SK-N-SH treated with all-trans-retinoic acid at 6 μM for 48 hours (cell line): Measurements from ENCODE around the gene SLC46A2.

Experiments
- ATAC-seq: fragments of 200-7000 bp; cut with Tn5 transposase; 3 replicates; pipeline ENCODE4 v1.9.1; 2020; ENCODE audit warnings: mild to moderate bottlenecking, moderate library complexity
- ARNTL ChIP-seq: fragments of 450-650 bp; formaldehyde crosslinking; IDR thresholded peaks from 2 replicates; pipeline ENCODE4 v1.5.0; 2020; ENCODE audit warnings: low read depth, mild to moderate bottlenecking, moderate library complexity, borderline replicate concordance
- CSDC2 ChIP-seq: fragments of 250-450 bp; sonication (Bioruptor Pico); IDR thresholded peaks from 2 replicates; pipeline ENCODE4 v1.5.0; 2020; ENCODE audit warnings: mild to moderate bottlenecking, moderate library complexity
- ESRRG ChIP-seq: fragments of 250-450 bp; sonication (Bioruptor Pico); IDR thresholded peaks from 2 replicates; pipeline ENCODE4 v1.6.1; 2021; ENCODE audit warnings: mild to moderate bottlenecking
- ISL1 ChIP-seq: fragments of 250-450 bp; sonication (Bioruptor Pico); IDR thresholded peaks from 2 replicates; pipeline ENCODE4 v2.1.2; 2022; ENCODE audit warnings: mild to moderate bottlenecking, moderate library complexity
- PPARA ChIP-seq: fragments of 250-450 bp; sonication (Bioruptor Pico); IDR thresholded peaks from 2 replicates; pipeline ENCODE4 v1.5.0; 2020; ENCODE audit warnings: mild to moderate bottlenecking, borderline replicate concordance
- RARB ChIP-seq: fragments of 250-450 bp; sonication (Bioruptor Pico); IDR thresholded peaks from 2 replicates; pipeline ENCODE4 v1.8.0; 2021; ENCODE audit warnings: mild to moderate bottlenecking, moderate library complexity
- SNAI2 ChIP-seq: fragments of 250-450 bp; sonication (Bioruptor Pico); IDR thresholded peaks from 2 replicates; pipeline ENCODE4 v1.5.0; 2020; ENCODE audit warnings: mild to moderate bottlenecking, moderate library complexity
- TCF4 ChIP-seq: fragments of 250-450 bp; sonication (Bioruptor Pico); IDR thresholded peaks from 2 replicates; pipeline ENCODE4 v1.8.0; 2021; ENCODE audit warnings: mild to moderate bottlenecking, moderate library complexity, borderline replicate concordance
- TOX ChIP-seq: fragments of 250-450 bp; sonication (Bioruptor Pico); IDR thresholded peaks from 2 replicates; pipeline ENCODE4 v1.8.0; 2021; ENCODE audit warnings: mild to moderate bottlenecking, moderate library complexity, borderline replicate concordance
- ZFP3 ChIP-seq: fragments of 250-450 bp; sonication (Bioruptor Pico); IDR thresholded peaks from 2 replicates; pipeline ENCODE4 v1.5.0; 2020; ENCODE audit warnings: mild to moderate bottlenecking, moderate library complexity
- ZNF565 ChIP-seq: fragments of 450-650 bp; formaldehyde crosslinking; conservative IDR thresholded peaks from 2 replicates; pipeline ENCODE4 v1.5.0; 2020; ENCODE audit warnings: low read depth, mild to moderate bottlenecking, moderate library complexity
- ZNF8 ChIP-seq: fragments of 450-650 bp; formaldehyde crosslinking; IDR thresholded peaks from 2 replicates; pipeline ENCODE4 v1.5.0; 2020; ENCODE audit warnings: mild to moderate bottlenecking, moderate library complexity
- TF ChIP-seq, protein P1 (sequence below): fragments of 250-450 bp; sonication (Bioruptor Pico); IDR thresholded peaks from 2 replicates; pipeline ENCODE4 v1.5.0; 2020; ENCODE audit warnings: mild to moderate bottlenecking, moderate library complexity
- TF ChIP-seq, protein P2 (sequence below): fragments of 250-450 bp; sonication (Bioruptor Pico); IDR thresholded peaks from 2 replicates; pipeline ENCODE4 v1.8.0; 2021; ENCODE audit warnings: low read depth, mild to moderate bottlenecking, moderate library complexity, borderline replicate concordance
- TF ChIP-seq, protein P3 (sequence below): fragments of 250-450 bp; sonication (Bioruptor Pico); IDR thresholded peaks from 2 replicates; pipeline ENCODE4 v1.8.0; 2020; ENCODE audit warnings: mild to moderate bottlenecking, moderate library complexity, borderline replicate concordance
- TF ChIP-seq, protein P4 (sequence below): fragments of 250-450 bp; sonication (Bioruptor Pico); IDR thresholded peaks from 2 replicates; pipeline ENCODE4 v1.5.1; 2021; ENCODE audit warnings: mild to moderate bottlenecking, moderate library complexity

The SLC46A2 gene

DNA sequence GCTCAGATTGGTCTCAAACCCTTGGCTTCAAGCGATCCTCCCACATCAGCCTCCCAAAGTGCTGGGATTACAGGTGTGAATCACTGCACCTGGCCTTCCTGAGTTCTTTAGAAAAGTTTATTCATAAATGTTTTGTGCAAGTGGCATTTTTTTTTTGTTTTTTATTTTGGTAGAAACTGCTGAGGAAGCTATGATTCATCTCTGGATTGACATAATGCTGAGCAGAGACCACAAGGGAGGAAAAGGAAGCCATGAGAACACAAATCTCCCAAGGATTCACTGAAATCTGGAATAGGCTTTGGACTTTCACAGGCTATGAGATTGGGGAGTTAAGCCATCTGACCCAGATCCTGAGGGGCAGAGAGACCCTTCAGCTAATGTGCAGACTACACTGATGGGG lies 3.4 kb upstream of the SLC46A2 start:
- no peak for TF ChIP-seq RARB (CRISPR knock-in tag)
- no peak for TF ChIP-seq ISL1 (CRISPR knock-in tag)
- TF ChIP-seq, protein P1, sequence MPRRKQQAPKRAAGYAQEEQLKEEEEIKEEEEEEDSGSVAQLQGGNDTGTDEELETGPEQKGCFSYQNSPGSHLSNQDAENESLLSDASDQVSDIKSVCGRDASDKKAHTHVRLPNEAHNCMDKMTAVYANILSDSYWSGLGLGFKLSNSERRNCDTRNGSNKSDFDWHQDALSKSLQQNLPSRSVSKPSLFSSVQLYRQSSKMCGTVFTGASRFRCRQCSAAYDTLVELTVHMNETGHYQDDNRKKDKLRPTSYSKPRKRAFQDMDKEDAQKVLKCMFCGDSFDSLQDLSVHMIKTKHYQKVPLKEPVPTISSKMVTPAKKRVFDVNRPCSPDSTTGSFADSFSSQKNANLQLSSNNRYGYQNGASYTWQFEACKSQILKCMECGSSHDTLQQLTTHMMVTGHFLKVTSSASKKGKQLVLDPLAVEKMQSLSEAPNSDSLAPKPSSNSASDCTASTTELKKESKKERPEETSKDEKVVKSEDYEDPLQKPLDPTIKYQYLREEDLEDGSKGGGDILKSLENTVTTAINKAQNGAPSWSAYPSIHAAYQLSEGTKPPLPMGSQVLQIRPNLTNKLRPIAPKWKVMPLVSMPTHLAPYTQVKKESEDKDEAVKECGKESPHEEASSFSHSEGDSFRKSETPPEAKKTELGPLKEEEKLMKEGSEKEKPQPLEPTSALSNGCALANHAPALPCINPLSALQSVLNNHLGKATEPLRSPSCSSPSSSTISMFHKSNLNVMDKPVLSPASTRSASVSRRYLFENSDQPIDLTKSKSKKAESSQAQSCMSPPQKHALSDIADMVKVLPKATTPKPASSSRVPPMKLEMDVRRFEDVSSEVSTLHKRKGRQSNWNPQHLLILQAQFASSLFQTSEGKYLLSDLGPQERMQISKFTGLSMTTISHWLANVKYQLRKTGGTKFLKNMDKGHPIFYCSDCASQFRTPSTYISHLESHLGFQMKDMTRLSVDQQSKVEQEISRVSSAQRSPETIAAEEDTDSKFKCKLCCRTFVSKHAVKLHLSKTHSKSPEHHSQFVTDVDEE (CRISPR knock-in tag): no peak
- TF ChIP-seq PPARA (CRISPR knock-in tag): no peak
- no peak for TF ChIP-seq CSDC2
- TF ChIP-seq ZFP3: no peak
- no peak for ATAC-seq

DNA sequence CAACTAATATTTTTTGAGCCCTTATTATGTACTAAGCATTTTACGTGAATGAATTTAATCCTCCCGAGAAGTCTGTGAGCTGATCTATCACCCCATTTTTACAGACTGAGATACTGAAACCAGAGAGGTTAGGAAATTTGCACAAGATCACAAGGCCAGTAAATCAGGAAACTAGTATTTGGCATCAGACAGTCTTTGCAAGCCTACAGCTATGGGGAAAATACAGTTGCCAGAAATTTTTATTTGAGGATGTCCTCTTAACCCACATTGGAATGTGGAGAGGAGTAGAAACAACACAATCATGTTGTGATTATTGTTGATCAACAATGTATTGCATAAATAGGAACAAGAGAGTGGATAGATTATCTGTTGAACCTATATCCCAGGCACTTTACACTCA lies 2.3 kb upstream of the SLC46A2 start:
- TF ChIP-seq ARNTL (CRISPR knock-in tag): no peak
- TF ChIP-seq SNAI2: no peak
- TF ChIP-seq CSDC2: no peak
- TF ChIP-seq ZNF565 (CRISPR knock-in tag): no peak
- TF ChIP-seq, protein P1 (CRISPR knock-in tag): no peak
- no peak for TF ChIP-seq PPARA (CRISPR knock-in tag)
- TF ChIP-seq, protein P2, sequence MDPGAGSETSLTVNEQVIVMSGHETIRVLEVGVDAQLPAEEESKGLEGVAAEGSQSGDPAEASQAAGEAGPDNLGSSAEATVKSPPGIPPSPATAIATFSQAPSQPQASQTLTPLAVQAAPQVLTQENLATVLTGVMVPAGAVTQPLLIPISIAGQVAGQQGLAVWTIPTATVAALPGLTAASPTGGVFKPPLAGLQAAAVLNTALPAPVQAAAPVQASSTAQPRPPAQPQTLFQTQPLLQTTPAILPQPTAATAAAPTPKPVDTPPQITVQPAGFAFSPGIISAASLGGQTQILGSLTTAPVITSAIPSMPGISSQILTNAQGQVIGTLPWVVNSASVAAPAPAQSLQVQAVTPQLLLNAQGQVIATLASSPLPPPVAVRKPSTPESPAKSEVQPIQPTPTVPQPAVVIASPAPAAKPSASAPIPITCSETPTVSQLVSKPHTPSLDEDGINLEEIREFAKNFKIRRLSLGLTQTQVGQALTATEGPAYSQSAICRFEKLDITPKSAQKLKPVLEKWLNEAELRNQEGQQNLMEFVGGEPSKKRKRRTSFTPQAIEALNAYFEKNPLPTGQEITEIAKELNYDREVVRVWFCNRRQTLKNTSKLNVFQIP: no peak
- TF ChIP-seq, protein P3, sequence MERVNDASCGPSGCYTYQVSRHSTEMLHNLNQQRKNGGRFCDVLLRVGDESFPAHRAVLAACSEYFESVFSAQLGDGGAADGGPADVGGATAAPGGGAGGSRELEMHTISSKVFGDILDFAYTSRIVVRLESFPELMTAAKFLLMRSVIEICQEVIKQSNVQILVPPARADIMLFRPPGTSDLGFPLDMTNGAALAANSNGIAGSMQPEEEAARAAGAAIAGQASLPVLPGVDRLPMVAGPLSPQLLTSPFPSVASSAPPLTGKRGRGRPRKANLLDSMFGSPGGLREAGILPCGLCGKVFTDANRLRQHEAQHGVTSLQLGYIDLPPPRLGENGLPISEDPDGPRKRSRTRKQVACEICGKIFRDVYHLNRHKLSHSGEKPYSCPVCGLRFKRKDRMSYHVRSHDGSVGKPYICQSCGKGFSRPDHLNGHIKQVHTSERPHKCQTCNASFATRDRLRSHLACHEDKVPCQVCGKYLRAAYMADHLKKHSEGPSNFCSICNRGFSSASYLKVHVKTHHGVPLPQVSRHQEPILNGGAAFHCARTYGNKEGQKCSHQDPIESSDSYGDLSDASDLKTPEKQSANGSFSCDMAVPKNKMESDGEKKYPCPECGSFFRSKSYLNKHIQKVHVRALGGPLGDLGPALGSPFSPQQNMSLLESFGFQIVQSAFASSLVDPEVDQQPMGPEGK (CRISPR knock-in tag): no peak
- TF ChIP-seq TOX (CRISPR knock-in tag): no peak
- TF ChIP-seq, protein P4, sequence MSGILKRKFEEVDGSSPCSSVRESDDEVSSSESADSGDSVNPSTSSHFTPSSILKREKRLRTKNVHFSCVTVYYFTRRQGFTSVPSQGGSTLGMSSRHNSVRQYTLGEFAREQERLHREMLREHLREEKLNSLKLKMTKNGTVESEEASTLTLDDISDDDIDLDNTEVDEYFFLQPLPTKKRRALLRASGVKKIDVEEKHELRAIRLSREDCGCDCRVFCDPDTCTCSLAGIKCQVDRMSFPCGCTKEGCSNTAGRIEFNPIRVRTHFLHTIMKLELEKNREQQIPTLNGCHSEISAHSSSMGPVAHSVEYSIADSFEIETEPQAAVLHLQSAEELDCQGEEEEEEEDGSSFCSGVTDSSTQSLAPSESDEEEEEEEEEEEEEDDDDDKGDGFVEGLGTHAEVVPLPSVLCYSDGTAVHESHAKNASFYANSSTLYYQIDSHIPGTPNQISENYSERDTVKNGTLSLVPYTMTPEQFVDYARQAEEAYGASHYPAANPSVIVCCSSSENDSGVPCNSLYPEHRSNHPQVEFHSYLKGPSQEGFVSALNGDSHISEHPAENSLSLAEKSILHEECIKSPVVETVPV: no peak
- no peak for TF ChIP-seq TCF4 (CRISPR knock-in tag)

DNA sequence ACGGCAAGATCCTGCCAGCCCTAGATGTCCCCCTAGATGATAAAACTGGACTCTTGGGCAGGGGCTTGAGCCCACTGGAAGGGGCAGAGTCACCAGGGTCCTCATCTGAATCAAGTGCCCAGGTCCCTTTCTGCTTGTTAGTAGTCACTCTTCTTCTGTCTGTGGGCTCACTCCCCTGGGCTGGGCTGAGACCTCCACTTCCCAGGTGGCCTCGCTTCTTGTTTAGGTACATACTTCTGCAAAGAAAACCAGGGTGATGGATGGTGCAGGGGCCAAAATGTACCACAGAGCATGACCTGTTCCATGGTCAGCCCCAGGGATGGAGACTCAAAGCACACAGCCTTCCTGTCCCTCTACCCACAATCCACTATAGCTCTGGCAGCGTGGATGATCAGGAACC lies 845 bp upstream of the SLC46A2 start:
- ATAC-seq: no peak
- TF ChIP-seq TOX (CRISPR knock-in tag): no peak

More for the DNA sequence above, 2.3 kb upstream of the SLC46A2 start:
- ATAC-seq: no peak

DNA sequence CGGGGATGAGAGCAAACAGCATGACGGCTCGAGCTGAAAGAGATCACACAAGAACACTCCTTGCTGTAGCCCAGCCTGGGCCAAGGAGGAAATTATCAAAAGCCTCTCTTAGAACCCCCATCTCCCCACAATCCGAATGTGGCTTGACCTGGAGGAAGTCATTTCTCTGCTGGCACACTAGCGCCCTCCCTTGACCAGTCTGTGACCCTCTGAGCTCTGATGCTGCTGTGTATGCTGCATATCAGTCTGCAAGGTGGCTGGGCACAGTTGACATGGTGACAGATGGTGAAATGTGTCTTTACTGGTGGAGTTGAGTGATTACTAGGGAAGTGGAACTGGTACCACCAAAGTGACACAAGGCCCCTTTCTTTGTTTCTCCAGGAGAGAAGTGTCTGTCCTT lies 3.3 kb downstream of the SLC46A2 start:
- no peak for ATAC-seq
- TF ChIP-seq ISL1 (CRISPR knock-in tag) (no peak), CSDC2 (no peak)

DNA sequence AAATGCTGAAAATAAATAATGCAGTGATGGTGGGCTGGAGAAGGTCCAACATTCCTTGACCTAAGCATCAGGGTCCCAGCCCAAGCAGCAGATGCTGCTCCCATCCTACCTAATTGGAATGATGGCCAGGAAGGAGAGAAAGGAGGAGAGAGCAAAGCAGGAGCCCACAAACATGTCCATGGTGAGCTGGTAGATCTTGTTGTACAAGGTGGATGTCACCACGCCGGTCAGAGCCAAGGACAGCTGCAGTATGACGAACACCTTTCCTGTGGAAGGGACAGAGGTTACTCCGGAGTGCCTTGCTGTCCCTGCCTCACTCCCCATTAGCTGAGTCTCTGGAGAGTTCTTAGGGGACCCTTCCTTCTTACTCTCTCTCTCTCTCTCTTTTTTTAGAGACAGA lies 4.3 kb downstream of the SLC46A2 start:
- ATAC-seq: no peak
- TF ChIP-seq, protein P3 (CRISPR knock-in tag): no peak
- TF ChIP-seq ZFP3 (no peak), ESRRG (CRISPR knock-in tag) (no peak), ZNF8 (CRISPR knock-in tag) (no peak)
- TF ChIP-seq, protein P1 (CRISPR knock-in tag): no peak
- TF ChIP-seq, protein P4: no peak
